Peyer's patch (tissue), 4 donors: ENCODE measurements around the gene SMYD3. TPM values are rescaled to one million over a fixed set of nuclear protein-coding genes. Genes with fewer than 3 reads are reported as not detected.

Experiments used
- DNase-seq, 3 donors: peaks; one replicate each; pipeline ENCODE4 v3.0.0-alpha.2; 2017 to 2019
- H3K27ac ChIP-seq, 4 donors: fragments of 200-600 bp; sonication (generic); one replicate each; pipeline ENCODE4 v1.5.1; 2016 to 2019
- H3K27me3 ChIP-seq, 2 donors: fragments of 200-600 bp; sonication (generic); one replicate each; pipeline ENCODE4 v1.5.1; 2019
- H3K36me3 ChIP-seq, 3 donors: fragments of 200-600 bp; sonication (generic); one replicate each; pipeline ENCODE4 v1.5.1; 2016 to 2019
- H3K4me1 ChIP-seq, 4 donors: fragments of 200-600 bp; sonication (generic); one replicate each; pipeline ENCODE4 v1.5.1; 2016 to 2019
- H3K4me3 ChIP-seq, 4 donors: fragments of 200-600 bp; sonication (generic); 1 replicate in 3 of 4; 2 replicates in 1 of 4; pipeline ENCODE4 v1.5.1; 2016 to 2019; ENCODE audit warnings: mild to moderate bottlenecking in 1 of 4
- H3K9me3 ChIP-seq, 4 donors: fragments of 200-600 bp; sonication (generic); one replicate each; pipeline ENCODE4 v1.5.1; 2016 to 2019; ENCODE audit warnings: mild to moderate bottlenecking in 1 of 4
- POLR2A ChIP-seq, 2 donors: fragments of 450-650 bp; IDR thresholded peaks; one replicate each; pipeline ENCODE4 v1.5.1; 2017; ENCODE audit warnings: antibody characterized with exemption in 2 of 2, mild to moderate bottlenecking in 2 of 2, moderate library complexity in 2 of 2
- total RNA-seq, 4 donors: library from RNA; depleted of rRNA; stranded (reverse); fragments of >200 nt; gene quantifications; one replicate each; pipeline ENCODE4 v1.1.0, GENCODE V29; 2016
- TF ChIP-seq, protein P1 (sequence below), 6 experiments: fragments of 450-650 bp in 4 of 6; fragments of 200-600 bp in 2 of 6; sonication (generic) in 1 of 6; IDR thresholded peaks; one replicate each; pipeline ENCODE4 v1.5.1; 2017 to 2019; ENCODE audit warnings: antibody characterized with exemption in 6 of 6, mild to moderate bottlenecking in 3 of 6, moderate library complexity in 1 of 6

Gene SMYD3
- total RNA-seq, 4 donors from 2014 or later = 19.8 to 55.3 (median 26.9) TPM

GRCh38 chr1:246262281-246262680 lies 244.8 kb downstream of the SMYD3 start:
- TF ChIP-seq, protein P1, sequence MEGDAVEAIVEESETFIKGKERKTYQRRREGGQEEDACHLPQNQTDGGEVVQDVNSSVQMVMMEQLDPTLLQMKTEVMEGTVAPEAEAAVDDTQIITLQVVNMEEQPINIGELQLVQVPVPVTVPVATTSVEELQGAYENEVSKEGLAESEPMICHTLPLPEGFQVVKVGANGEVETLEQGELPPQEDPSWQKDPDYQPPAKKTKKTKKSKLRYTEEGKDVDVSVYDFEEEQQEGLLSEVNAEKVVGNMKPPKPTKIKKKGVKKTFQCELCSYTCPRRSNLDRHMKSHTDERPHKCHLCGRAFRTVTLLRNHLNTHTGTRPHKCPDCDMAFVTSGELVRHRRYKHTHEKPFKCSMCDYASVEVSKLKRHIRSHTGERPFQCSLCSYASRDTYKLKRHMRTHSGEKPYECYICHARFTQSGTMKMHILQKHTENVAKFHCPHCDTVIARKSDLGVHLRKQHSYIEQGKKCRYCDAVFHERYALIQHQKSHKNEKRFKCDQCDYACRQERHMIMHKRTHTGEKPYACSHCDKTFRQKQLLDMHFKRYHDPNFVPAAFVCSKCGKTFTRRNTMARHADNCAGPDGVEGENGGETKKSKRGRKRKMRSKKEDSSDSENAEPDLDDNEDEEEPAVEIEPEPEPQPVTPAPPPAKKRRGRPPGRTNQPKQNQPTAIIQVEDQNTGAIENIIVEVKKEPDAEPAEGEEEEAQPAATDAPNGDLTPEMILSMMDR (IDR thresholded peaks at IDR 0.05) = no peak
- no peak for TF ChIP-seq POLR2A (IDR thresholded peaks at IDR 0.05)
- Histone ChIP-seq H3K27ac (no peak overlapping the region), H3K9me3 (no peaks in the 10 kb centered on the region), H3K27me3 (no peaks in the 10 kb centered on the region), H3K4me3 (no peak overlapping the region), H3K4me1 (no peaks in the 10 kb centered on the region), H3K36me3 (no peaks in the 10 kb centered on the region)
- DNase-seq = no peak

DNA sequence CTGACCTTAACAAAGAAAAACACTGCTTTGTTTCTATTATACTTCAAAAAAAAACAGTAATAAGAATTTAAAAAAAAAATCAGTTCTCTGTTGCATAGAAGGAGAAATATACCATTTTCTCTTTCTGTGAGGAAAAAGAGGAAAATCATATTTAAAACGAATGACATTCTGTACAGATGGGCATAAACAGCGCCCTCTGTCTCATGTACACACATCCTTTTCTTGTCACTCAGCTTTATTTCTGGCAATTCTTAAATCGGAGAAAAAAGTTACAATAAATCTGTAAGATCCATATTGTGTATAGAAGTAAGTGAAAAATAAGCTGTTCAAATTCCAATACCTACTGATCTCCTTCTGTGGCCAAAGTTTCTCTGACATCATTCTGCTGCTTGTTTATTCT lies 245.4 kb downstream of the SMYD3 start:
- H3K27me3 ChIP-seq = no peaks in the 10 kb centered on the region
- no peak for DNase-seq
- TF ChIP-seq, protein P1 (IDR thresholded peaks at IDR 0.05) = no peak
- TF ChIP-seq POLR2A (IDR thresholded peaks at IDR 0.05) = no peak
- H3K4me3 ChIP-seq = no peak overlapping the region
- no peaks in the 10 kb centered on the region for H3K4me1 ChIP-seq
- no peaks in the 10 kb centered on the region for H3K9me3 ChIP-seq
- H3K27ac ChIP-seq = no peak overlapping the region
- H3K36me3 ChIP-seq = no peaks in the 10 kb centered on the region

DNA sequence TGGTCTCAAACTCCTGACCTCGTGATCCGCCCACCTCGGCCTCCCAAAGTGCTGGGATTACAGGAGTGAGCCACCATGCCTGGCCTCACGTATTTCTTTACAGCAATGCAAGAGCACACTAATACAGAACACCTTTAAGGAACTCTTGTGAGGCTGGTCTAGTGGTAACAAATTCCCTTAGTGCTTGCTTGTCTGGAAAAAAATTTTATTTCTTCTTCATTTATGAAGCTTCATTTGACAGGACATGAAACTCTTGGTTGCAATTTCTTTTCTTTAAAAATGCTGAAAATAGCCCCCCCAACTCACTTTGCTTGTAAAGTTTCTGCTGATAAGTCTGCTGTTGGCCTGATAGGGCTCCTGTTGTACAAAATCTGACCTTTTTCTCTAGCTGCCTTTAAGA lies 248.8 kb downstream of the SMYD3 start:
- no peaks in the 10 kb centered on the region for H3K36me3 ChIP-seq
- H3K27me3 ChIP-seq = no peaks in the 10 kb centered on the region
- H3K4me1 ChIP-seq = no peaks in the 10 kb centered on the region
- TF ChIP-seq, protein P1 (IDR thresholded peaks at IDR 0.05) = no peak
- no peak for TF ChIP-seq POLR2A (IDR thresholded peaks at IDR 0.05)
- DNase-seq = no peak
- no peak overlapping the region for H3K4me3 ChIP-seq
- H3K9me3 ChIP-seq = no peaks in the 10 kb centered on the region
- no peak overlapping the region for H3K27ac ChIP-seq

DNA sequence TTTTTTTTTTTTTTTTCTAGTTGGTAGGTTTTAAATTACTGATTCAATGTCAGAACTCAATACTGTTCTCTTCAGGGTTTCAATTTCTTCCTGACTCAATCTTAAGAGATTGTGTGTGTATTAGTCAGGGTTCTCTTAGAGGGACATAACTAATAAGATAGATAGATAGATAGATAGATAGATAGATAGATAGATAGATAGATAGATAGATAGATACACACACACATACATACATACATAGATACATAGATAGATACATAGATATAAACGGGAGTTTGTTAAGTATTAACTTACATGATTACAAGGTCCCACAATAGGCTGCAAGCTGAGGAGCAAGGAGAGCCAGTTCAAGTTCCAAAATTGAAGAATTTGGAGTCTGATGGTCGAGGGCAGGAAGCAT lies 251.3 kb downstream of the SMYD3 start:
- Histone ChIP-seq H3K4me1 (no peaks in the 10 kb centered on the region), H3K9me3 (no peaks in the 10 kb centered on the region), H3K27ac (no peak overlapping the region), H3K4me3 (no peak overlapping the region), H3K36me3 (no peaks in the 10 kb centered on the region), H3K27me3 (no peaks in the 10 kb centered on the region)
- no peak for TF ChIP-seq POLR2A (IDR thresholded peaks at IDR 0.05)
- TF ChIP-seq, protein P1 (IDR thresholded peaks at IDR 0.05) = no peak
- DNase-seq = no peak

- no peaks in the 10 kb centered on the region for H3K9me3 ChIP-seq
- no peak overlapping the region for H3K4me3 ChIP-seq
- H3K36me3 ChIP-seq = no peaks in the 10 kb centered on the region
- no peak for DNase-seq
- no peak overlapping the region for H3K27ac ChIP-seq
- TF ChIP-seq, protein P1 (IDR thresholded peaks at IDR 0.05) = no peak
- no peak for TF ChIP-seq POLR2A (IDR thresholded peaks at IDR 0.05)
- no peaks in the 10 kb centered on the region for H3K4me1 ChIP-seq
- no peaks in the 10 kb centered on the region for H3K27me3 ChIP-seq
These were observed 252.2 kb downstream of the SMYD3 start for GRCh38 chr1:246254854-246255253.

GRCh38 chr1:246246430-246246829 lies 260.6 kb downstream of the SMYD3 start:
- no peak overlapping the region for H3K4me3 ChIP-seq
- no peaks in the 10 kb centered on the region for H3K4me1 ChIP-seq
- DNase-seq = no peak
- H3K36me3 ChIP-seq = no peaks in the 10 kb centered on the region
- TF ChIP-seq, protein P1 (IDR thresholded peaks at IDR 0.05) = no peak
- TF ChIP-seq POLR2A (IDR thresholded peaks at IDR 0.05) = no peak
- H3K27ac ChIP-seq = no peak overlapping the region
- no peaks in the 10 kb centered on the region for H3K9me3 ChIP-seq
- no peaks in the 10 kb centered on the region for H3K27me3 ChIP-seq
